GM18951 (cell line): ENCODE data around the gene MAP3K4.

ENCODE experiments used
- POLR2A ChIP-seq: IDR thresholded peaks from 4 replicates; pipeline ENCODE4 v1.6.1; 2011; ENCODE audit warnings: mild to moderate bottlenecking; ENCODE audit not compliant: insufficient read length, insufficient read depth; ENCODE audit errors: extremely low read depth
- in situ Hi-C: fragments of 300-500 bp; cut with MboI; formaldehyde crosslinking; loops from one replicate; pipeline ENCODE4 v1.12.0; 2022; ENCODE audit warnings: low sequenced_read_pairs, mixed read lengths, inconsistent platforms; ENCODE audit not compliant: unreplicated experiment

The MAP3K4 gene, protein sequence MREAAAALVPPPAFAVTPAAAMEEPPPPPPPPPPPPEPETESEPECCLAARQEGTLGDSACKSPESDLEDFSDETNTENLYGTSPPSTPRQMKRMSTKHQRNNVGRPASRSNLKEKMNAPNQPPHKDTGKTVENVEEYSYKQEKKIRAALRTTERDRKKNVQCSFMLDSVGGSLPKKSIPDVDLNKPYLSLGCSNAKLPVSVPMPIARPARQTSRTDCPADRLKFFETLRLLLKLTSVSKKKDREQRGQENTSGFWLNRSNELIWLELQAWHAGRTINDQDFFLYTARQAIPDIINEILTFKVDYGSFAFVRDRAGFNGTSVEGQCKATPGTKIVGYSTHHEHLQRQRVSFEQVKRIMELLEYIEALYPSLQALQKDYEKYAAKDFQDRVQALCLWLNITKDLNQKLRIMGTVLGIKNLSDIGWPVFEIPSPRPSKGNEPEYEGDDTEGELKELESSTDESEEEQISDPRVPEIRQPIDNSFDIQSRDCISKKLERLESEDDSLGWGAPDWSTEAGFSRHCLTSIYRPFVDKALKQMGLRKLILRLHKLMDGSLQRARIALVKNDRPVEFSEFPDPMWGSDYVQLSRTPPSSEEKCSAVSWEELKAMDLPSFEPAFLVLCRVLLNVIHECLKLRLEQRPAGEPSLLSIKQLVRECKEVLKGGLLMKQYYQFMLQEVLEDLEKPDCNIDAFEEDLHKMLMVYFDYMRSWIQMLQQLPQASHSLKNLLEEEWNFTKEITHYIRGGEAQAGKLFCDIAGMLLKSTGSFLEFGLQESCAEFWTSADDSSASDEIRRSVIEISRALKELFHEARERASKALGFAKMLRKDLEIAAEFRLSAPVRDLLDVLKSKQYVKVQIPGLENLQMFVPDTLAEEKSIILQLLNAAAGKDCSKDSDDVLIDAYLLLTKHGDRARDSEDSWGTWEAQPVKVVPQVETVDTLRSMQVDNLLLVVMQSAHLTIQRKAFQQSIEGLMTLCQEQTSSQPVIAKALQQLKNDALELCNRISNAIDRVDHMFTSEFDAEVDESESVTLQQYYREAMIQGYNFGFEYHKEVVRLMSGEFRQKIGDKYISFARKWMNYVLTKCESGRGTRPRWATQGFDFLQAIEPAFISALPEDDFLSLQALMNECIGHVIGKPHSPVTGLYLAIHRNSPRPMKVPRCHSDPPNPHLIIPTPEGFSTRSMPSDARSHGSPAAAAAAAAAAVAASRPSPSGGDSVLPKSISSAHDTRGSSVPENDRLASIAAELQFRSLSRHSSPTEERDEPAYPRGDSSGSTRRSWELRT (N-terminal part only)

DNA sequence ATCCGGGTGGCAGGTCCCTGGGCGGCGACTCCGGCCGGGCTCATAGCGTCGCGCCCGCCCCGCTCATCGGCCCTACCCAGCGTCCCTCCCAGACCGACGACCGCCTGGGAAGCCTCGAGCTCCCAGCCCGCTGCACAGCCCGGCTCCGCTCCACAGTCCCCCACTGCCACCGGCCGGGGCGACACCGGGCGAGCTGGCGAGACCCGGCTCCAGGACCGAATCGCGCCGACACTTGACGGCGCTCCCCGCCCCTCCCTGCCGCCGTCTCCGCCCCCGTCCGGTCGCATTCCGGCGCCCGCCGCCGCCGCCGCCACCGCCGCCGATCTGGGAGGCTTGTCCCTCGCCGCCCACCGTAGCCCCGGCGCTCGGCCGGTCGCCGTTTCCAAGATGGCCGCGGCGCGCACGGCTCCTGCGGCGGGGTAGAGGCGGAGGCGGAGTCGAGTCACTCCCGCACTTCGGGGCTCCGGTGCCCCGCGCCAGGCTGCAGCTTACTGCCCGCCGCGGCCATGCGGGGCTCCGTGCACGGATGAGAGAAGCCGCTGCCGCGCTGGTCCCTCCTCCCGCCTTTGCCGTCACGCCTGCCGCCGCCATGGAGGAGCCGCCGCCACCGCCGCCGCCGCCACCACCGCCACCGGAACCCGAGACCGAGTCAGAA, at the start of gene MAP3K4:
TSS of gene MAP3K4 (plus strand) at position 364 of the 655 bp plus-strand sequence. CDS start at position 527, 163 bp downstream.
- in situ Hi-C loops = no loop called here
- peak; percentile 78 for TF ChIP-seq POLR2A

DNA sequence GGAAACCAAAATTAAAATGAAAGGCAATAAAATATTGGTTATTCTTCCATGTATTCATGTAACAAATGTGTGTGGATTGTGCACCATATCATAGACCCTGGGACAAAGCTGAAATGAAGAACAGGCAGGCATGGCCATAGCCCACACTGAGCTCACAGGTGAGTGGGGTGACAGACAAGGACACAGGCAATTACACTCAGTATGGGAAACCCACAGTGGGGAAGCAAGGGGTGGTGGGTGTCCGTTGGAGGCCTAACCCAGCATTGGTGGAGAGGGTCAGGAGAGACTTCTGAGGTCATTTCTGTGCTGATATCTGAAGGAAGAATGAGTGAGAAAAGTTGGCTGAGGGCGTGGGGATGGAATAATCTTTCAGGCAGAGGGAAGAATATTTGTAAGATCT, 47.6 kb upstream of the MAP3K4 start:
- in situ Hi-C loops = no loop called here
- no peak for TF ChIP-seq POLR2A

DNA sequence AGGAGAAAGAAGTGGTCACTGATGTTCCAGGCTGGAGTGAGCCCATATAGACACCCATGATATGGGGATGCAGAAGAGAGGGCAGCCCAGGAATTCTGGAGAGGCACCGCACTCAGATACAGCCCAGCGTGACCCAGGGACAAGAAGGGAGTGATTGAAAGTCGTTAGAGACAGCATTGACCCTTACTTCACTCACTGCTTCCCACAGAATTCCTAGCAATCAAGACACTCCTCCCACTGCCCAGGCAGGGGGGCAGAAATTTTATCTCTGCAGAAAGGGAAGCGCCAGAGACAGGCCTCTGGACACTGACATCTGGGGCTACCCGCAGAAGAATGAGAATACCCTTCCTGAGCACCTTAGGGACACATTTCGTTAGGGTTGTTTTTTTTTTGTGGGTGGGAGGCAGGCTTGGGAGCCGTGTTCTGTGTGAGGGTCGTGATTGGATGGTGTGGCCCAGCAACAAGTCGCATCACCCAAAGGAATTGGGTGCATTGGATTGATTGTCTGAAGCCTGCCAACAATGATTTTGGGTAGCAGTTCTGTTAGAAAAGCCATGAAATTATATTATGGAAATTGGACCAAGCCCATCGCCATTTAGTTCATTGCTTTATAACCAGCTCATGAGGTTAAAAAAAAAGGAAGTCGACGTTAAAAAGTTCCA, 45.9 kb upstream of the MAP3K4 start:
- in situ Hi-C loops = no loop called here
- no peak for TF ChIP-seq POLR2A

DNA sequence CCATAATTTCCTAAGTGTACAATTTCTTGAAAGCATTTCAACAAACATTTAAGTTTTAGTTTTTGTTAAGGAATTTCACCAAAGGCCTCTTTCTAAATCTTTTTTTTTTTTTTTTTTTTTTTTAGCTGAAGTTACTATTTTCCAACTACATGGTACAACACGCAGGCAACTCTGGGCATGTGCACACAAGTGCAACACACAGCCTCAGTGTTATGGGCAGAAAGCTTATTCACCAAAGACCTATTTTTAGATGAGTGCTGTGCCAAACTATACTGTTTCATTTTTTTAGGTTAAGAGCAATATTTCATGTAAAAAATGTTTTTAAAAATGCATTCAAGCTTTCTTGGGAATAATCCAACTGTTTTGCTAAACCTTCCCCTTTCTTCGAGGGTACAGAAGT, 42.0 kb upstream of the MAP3K4 start:
- in situ Hi-C loops = no loop called here
- TF ChIP-seq POLR2A = no peak

DNA sequence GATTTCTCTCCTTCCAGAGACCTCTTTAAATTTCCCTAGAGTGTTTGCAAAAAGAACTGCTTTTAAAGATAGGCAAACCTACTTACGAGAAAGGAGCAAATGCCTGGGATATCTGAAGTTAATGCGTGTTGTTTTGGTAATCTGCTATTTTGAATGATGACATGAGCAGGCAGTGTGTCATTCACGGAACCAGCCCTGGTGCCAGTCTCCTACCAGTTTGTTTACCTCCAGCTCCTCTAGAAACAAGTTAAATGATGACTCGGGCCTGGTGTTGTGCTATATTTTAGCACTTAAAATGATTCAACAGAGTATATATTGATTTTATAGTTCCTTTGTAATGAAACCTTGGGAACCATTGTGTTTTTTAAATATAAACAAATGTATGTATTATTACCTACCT, 41.1 kb upstream of the MAP3K4 start:
- no peak for TF ChIP-seq POLR2A
- in situ Hi-C loops = no loop called here

DNA sequence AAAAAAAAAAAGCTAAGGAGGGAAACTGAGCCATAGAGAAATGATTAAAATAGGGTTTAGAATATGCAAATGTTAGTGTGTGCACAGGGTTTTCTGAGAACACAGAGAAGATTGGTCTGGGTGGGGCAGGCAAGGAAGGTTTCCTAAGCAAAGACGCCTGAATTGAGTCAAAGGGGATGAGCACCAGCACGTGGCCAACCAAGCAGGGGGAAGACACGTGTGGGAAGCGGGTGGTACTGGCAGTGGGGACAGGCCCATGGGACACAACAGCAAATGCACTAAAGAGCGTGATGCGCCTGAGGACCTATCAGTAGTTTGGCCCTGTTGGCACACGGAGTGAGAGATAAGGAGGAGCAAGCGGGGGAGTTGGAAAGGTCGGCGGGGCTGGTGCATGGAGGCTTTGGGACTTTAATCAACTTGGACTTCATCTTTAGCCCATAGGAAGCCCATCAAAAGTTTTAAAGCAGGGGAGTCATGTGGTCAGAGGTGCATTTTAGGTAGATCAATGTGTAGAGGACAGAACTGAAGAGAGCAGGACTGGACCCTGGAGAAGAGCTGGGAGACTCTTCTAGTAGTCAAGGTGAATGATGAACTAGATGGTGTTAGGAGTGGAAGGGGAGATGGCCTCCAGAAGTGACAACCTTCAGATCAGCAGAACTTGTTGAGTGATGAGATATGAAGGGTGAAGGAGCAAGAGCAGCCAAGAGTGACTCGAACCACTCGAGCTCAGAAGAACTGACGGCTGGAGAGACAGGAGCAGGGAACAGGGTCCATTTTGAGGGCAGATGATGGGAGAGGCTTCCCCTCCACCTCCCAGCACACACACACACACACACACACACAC, 40.2 kb upstream of the MAP3K4 start:
- in situ Hi-C loops = no loop called here
- TF ChIP-seq POLR2A = no peak

DNA sequence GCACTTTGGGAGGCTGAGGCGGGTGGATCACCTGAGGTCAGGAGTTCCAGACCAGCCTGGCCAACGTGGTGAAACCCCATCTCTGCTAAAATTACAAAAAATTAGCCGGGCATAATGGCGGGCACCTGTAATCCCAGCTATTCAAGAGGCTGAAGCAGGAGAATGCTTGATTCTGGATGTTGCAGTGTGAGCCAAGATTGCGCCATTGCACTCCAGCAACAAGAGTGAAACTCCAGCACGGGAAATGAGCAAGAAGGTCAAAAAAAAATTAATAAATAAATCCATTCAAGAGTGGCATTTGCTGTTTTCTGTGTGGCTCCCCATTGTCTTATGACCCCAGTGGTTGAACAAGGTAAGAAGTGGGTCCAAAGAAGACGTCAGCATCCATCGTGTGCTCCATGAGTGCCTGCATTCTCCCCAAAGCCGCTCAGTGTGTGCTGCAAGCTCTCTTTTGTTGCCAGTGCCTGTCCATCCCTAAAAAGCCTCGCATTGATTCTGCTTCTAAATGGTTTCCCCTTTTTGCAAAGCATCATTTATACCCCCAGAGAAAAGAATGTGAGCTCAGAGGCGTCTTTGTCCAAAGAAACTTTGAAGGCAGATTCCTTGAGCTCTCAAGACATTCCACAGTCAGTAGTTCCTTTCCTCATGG, 38.8 kb upstream of the MAP3K4 start:
- in situ Hi-C loops = no loop called here
- TF ChIP-seq POLR2A = no peak

DNA sequence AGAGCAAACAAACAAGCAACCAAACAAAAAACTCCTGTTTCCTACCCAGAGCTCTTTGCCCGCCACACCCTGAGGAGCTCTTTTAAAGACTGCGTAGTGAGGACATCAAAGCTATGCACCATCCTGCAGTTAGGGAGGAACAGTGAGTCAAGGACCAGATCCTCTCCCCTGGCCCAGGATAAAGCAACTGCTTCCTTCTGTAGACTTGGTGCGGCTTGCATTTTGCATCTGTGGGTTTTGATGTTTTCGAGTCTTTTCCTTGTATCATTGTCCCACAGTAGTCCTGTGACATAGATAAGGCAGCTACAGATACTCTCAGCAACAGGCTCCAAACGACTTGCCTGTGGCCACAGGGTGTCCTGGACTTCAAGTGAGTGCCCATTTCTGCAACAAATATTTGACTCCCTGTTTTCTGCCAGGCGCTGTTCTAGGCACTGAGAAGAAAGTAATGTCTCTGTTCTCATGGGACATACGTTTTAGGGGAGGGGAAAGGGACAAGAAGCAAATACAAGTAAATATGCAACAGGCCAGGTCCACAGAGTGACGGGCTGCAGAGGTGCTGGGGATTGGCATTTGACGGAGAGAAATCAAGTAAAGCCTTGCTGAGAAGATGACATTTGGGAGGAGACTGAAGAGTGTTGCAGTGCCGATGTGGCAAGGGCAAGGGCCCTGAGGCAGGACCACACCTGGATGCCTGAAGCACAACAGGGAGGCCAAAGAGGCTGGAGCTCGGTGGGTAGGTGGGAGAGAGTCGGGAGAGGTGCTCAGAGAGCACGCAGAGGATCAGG, 35.9 kb upstream of the MAP3K4 start:
- in situ Hi-C loops = no loop called here
- TF ChIP-seq POLR2A = no peak

DNA sequence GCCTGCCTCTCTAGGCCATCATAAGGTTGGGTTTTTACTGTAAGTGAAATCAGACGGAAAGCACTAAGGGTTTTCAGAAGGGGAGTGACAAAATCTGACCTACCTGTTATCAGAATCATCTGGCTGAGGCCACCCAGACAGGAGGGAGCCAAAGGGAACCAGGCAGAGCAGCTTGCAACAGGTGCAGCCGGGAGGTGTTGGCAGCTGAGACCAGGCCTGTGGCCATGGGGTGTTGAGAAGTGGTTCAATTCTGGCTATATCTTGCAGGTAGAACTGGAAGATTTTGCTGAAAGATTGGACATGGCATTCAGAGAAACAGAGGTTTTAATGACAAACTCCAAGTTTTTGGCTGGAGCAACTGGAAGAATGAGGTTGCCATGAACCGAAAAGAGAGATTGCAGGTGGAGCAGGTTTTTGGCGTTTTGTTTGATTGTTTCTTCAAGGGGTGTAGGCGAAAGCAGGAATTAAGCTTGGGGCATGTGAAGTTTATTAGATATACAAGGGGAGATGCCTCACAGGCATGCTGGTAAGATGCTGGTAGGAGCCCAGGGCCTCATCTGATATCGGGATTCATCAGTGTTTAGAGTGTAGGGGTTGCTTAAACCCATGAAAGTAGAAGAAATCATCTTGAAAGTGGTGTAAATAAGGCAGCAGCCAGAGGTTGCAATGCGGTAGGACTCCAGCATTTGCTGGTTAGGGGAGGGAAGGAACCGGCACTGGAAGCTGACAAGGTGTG, 35.1 kb upstream of the MAP3K4 start:
- in situ Hi-C loops = no loop called here
- no peak for TF ChIP-seq POLR2A
